Measurements from ENCODE around the gene CILP2. TPM values are rescaled to one million over a fixed set of nuclear protein-coding genes. Genes with fewer than 3 reads are reported as not detected.

Gene CILP2
- polyA plus RNA-seq, 1 of the 3 experiments (the other 2 are of a cell fraction), result 1.9 TPM

DNA sequence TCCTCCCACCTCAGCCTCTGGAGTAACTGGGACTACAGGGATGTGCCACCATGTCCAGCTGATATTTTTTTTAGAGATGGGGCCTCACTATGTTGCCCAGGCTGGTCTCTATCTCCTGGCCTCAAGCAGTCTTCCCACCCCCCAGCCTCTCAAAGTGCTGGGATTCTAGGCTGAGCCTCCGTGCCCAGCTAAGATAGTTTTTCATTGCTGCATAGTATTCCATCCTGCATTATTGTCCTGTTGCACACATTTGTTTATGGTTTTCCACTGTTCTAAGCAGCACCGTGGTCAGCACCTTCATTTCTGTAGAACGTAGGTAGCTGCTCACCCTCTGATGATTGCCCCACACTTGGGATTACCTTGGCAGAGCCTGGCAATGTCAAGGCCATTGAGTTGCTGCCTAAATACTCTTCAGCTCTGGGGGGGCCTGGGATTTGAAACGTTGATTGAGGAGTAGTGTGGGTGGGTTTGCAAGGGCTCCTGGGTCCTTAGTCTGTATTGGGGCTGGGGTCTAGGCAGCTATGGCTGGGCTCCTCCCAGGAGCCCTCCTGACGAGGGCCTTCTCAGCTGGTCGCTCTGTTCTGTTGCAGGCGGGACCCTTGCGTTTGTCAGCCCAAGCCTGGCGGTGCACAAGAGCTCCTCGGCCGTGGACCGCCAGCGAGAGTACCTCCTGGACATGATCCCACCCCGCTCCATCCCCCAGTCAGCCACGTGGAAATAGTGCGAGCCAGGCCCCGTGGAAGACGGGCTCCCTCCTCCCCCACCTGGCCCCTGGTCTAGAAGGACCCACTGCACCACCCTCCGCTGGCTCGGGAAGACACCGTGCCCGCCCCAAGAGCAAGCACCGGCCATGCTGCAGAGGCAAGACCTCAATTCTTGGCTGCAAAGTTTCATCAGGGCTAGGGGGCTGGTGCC lies 33.1 kb upstream of the CILP2 start (continued):
- TF ChIP-seq USF1 (IDR thresholded peaks at IDR 0.05; ENCODE audit: borderline replicate concordance, low read depth), result no peak

- Histone ChIP-seq H3K36me3 (replicated peaks in 1 of 2; ENCODE audit: control insufficient read depth in 1 of 2, insufficient read depth in 2 of 2, low read length in 1 of 2) (peaks cover 14 to 56% of the 10 kb centered on the region in 2 experiments), H3K9ac (no peak overlapping the region), H2AFZ (ENCODE audit: low read depth) (no peak overlapping the region), H3F3A (replicated peaks; ENCODE audit: insufficient read depth) (no peaks in the 10 kb centered on the region), H3K4me3 (ENCODE audit: low read depth in 2 of 2, low read length in 1 of 2) (no peak overlapping the region), H3K27me3 (ENCODE audit: insufficient read depth) (no peaks in the 10 kb centered on the region), H3K27ac (ENCODE audit: low read depth in 2 of 2, low read length in 1 of 2) (no peak overlapping the region), H3K9me3 (no peaks in the 10 kb centered on the region), H3K9me2 (no peaks in the 10 kb centered on the region), H3K4me2 (no peak overlapping the region), H3K4me1 (ENCODE audit: control insufficient read depth in 1 of 2, insufficient read depth in 2 of 2, low read depth in 1 of 2, low read length in 1 of 2) (no peaks in the 10 kb centered on the region), H4K20me1 (ENCODE audit: insufficient read depth) (no peaks in the 10 kb centered on the region), H3K79me2 (ENCODE audit: insufficient read depth) (no peaks in the 10 kb centered on the region)
- POLR2A ChIA-PET, result no interaction called here
- TF ChIP-seq, protein P1, sequence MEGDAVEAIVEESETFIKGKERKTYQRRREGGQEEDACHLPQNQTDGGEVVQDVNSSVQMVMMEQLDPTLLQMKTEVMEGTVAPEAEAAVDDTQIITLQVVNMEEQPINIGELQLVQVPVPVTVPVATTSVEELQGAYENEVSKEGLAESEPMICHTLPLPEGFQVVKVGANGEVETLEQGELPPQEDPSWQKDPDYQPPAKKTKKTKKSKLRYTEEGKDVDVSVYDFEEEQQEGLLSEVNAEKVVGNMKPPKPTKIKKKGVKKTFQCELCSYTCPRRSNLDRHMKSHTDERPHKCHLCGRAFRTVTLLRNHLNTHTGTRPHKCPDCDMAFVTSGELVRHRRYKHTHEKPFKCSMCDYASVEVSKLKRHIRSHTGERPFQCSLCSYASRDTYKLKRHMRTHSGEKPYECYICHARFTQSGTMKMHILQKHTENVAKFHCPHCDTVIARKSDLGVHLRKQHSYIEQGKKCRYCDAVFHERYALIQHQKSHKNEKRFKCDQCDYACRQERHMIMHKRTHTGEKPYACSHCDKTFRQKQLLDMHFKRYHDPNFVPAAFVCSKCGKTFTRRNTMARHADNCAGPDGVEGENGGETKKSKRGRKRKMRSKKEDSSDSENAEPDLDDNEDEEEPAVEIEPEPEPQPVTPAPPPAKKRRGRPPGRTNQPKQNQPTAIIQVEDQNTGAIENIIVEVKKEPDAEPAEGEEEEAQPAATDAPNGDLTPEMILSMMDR (IDR thresholded peaks at IDR 0.05), result no peak
- TF ChIP-seq JUND (IDR thresholded peaks at IDR 0.05) (no peak), REST (IDR thresholded peaks at IDR 0.05; ENCODE audit: low read depth, low read length) (no peak), CHD2 (IDR thresholded peaks at IDR 0.05; ENCODE audit: low read length, partially characterized antibody) (no peak), RCOR1 (IDR thresholded peaks at IDR 0.05; ENCODE audit: low read length) (no peak), GABPA (IDR thresholded peaks at IDR 0.05; ENCODE audit: low read depth) (no peak), PBX3 (IDR thresholded peaks at IDR 0.05) (no peak), EP300 (IDR thresholded peaks at IDR 0.05; ENCODE audit: borderline replicate concordance in 1 of 2, low read depth in 1 of 2, low read length in 1 of 2) (no peak), RFX5 (IDR thresholded peaks at IDR 0.05; ENCODE audit: low read length) (no peak), TEAD4 (IDR thresholded peaks at IDR 0.05; ENCODE audit: borderline replicate concordance, insufficient read depth) (no peak)
- TF ChIP-seq, protein P2, sequence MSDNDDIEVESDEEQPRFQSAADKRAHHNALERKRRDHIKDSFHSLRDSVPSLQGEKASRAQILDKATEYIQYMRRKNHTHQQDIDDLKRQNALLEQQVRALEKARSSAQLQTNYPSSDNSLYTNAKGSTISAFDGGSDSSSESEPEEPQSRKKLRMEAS (IDR thresholded peaks at IDR 0.05; ENCODE audit: low read depth), result no peak
- CTCF ChIA-PET, result interaction anchor here (0.9 kb wide), 1 partner anchor 10 kb away, joined by 4 read pairs; the partner anchor contains the start of gene NDUFA13
- 96% methylated on average over 25 of the region's 27 CpGs for WGBS (ENCODE audit: low lambda C conversion rate)
- no peak for DNase-seq
Observed at GRCh38 chr19:19505669-19506326, 32.3 kb upstream of the CILP2 start.
